GM12891 (cell line): Measurements from ENCODE around the gene MLLT11.

ENCODE experiments used
- PAX5 ChIP-seq: IDR thresholded peaks from 2 replicates; pipeline ENCODE4 v1.6.1; 2011; ENCODE audit warnings: low read length, moderate library complexity, mild to moderate bottlenecking; ENCODE audit not compliant: insufficient read depth, severe bottlenecking
- POLR2A ChIP-seq: IDR thresholded peaks from 2 replicates; pipeline ENCODE4 v1.6.1; 2011; ENCODE audit warnings: low read depth, low read length, control low read depth
- POLR2AphosphoS5 ChIP-seq: IDR thresholded peaks from 2 replicates; pipeline ENCODE4 v1.6.1; 2011; ENCODE audit warnings: low read depth, low read length, control low read depth

DNA sequence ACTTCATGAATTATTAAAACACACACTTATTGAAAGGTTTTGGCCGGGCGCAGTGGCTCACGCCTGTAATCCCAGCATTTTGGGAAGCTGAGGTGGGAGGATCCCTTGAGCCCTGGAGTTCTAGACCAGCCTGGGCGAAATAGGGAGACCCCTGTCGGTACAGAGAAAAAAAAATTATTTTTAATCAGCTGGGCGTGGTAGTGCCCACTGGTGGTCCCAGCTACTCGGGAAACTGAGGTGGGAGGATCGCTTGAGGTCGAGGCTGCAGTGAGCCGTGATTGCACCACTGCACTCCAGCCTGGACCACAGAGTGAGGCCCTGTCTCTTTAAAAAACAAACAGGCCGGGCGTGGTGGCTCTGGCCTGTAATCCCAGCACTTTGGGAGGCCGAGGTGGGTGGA lies 12.0 kb downstream of the MLLT11 start:
- TF ChIP-seq POLR2AphosphoS5 = no peak
- no peak for TF ChIP-seq PAX5
- no peak for TF ChIP-seq POLR2A
